ENCODE results near the gene ARPC5.
A peak's percentile ranks its signal among the peaks of the same experiment; 100 is the strongest.
"Not testable (repeated sequence)": the region's sequence is repeated elsewhere in the genome, so short reads cannot be mapped to it uniquely, and the experiment has no call there.

ARPC5 gene

GRCh38 chr1:183645531-183645930 is 9.9 kb upstream of the ARPC5 start:
- DNase-seq, result no peak

- no peak for DNase-seq
These were observed 6.6 kb upstream of the ARPC5 start for GRCh38 chr1:183642166-183642565.

- DNase-seq, result no peak
These were observed 4.6 kb upstream of the ARPC5 start for GRCh38 chr1:183640193-183640592.

- DNase-seq, result no peak
These were observed 3.2 kb upstream of the ARPC5 start for GRCh38 chr1:183638649-183639387.

- DNase-seq, result no peak
These were observed 1.2 kb upstream of the ARPC5 start for GRCh38 chr1:183636783-183637182.

GRCh38 chr1:183636334-183636682 is 725 bp upstream of the ARPC5 start:
- no peak for DNase-seq

- DNase-seq, result peak; percentile 39
These were observed 431 bp downstream of the ARPC5 start for GRCh38 chr1:183635099-183635605.

- DNase-seq, result no peak
These were observed 1.0 kb downstream of the ARPC5 start for GRCh38 chr1:183634429-183635065.

- peak; percentile 26 for DNase-seq
These were observed 1.8 kb downstream of the ARPC5 start for GRCh38 chr1:183633676-183634343.

- DNase-seq, result peak; percentile 26
These were observed 2.6 kb downstream of the ARPC5 start for GRCh38 chr1:183632964-183633363.

- no peak for DNase-seq
These were observed 3.5 kb downstream of the ARPC5 start for GRCh38 chr1:183632114-183632513.

- DNase-seq, result no peak
These were observed 4.8 kb downstream of the ARPC5 start for GRCh38 chr1:183630748-183631147.

- DNase-seq, result no peak
These were observed 7.0 kb downstream of the ARPC5 start for GRCh38 chr1:183628537-183628936.

GRCh38 chr1:183626236-183626635 is 9.3 kb downstream of the ARPC5 start:
- not testable (repeated sequence) for DNase-seq

- DNase-seq, result peak; percentile 56
These were observed 12.4 kb downstream of the ARPC5 start for GRCh38 chr1:183622884-183623785.

GRCh38 chr1:183622013-183622412 is 13.6 kb downstream of the ARPC5 start:
- DNase-seq, result no peak

- no peak for DNase-seq
These were observed 15.3 kb downstream of the ARPC5 start for GRCh38 chr1:183620311-183620710.

GRCh38 chr1:183619781-183620180 is 15.8 kb downstream of the ARPC5 start:
- no peak for DNase-seq

GRCh38 chr1:183618202-183618601 is 17.4 kb downstream of the ARPC5 start:
- DNase-seq, result not testable (repeated sequence)

GRCh38 chr1:183612975-183613374 is 22.6 kb downstream of the ARPC5 start:
- not testable (repeated sequence) for DNase-seq

- DNase-seq, result no peak
These were observed 23.2 kb downstream of the ARPC5 start for GRCh38 chr1:183612407-183612806.

GRCh38 chr1:183611021-183611420 is 24.6 kb downstream of the ARPC5 start:
- DNase-seq, result no peak

Data from activated CD4-positive, alpha-beta T cell treated with anti-CD3 and anti-CD28 coated beads for 48 hours (primary cell).